Activated CD4-positive, alpha-beta T cell treated with anti-CD3 and anti-CD28 coated beads, Interleukin-2, amount 50 U/mL, for 16 hours (primary cell): ENCODE measurements around the gene KRTAP20-3.

Experiments used
- DNase-seq: peaks from one replicate; pipeline ENCODE4 v3.0.0-alpha.2; 2020

KRTAP20-3 gene

GRCh38 chr21:30689822-30690221, 47.2 kb downstream of the KRTAP20-3 start:
- DNase-seq: no peak
